HG02938 (cell line): ENCODE data around the gene ZNF524.
A peak's percentile ranks its signal among the peaks of the same experiment; 100 is the strongest.

ENCODE experiments used
- ATAC-seq: cut with Tn5 transposase; IDR thresholded peaks from one replicate; pipeline ENCODE4 v1.9.1; 2021; ENCODE audit warnings: mild to moderate bottlenecking, moderate library complexity; ENCODE audit not compliant: unreplicated experiment

Gene ZNF524

DNA sequence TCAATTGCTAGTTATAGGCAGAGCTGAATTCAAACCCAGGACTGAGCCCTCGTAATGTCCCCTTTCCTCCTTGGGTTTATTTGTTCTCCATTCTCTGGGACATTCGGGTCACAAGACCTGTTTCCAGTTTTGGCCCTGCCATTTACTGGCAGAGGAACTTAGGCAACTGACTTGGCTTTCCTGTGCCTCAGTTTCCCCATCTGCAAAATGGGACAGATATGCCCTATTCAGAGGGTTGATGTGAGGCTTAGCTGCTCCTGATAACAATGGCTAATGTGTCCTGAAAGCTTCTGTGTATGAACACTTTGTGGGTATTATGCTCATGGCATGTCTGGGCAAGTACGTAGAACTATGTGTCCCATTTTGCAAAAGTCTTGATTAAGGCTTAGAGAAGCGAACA lies 996 bp downstream of the ZNF524 start:
- no peak for ATAC-seq

DNA sequence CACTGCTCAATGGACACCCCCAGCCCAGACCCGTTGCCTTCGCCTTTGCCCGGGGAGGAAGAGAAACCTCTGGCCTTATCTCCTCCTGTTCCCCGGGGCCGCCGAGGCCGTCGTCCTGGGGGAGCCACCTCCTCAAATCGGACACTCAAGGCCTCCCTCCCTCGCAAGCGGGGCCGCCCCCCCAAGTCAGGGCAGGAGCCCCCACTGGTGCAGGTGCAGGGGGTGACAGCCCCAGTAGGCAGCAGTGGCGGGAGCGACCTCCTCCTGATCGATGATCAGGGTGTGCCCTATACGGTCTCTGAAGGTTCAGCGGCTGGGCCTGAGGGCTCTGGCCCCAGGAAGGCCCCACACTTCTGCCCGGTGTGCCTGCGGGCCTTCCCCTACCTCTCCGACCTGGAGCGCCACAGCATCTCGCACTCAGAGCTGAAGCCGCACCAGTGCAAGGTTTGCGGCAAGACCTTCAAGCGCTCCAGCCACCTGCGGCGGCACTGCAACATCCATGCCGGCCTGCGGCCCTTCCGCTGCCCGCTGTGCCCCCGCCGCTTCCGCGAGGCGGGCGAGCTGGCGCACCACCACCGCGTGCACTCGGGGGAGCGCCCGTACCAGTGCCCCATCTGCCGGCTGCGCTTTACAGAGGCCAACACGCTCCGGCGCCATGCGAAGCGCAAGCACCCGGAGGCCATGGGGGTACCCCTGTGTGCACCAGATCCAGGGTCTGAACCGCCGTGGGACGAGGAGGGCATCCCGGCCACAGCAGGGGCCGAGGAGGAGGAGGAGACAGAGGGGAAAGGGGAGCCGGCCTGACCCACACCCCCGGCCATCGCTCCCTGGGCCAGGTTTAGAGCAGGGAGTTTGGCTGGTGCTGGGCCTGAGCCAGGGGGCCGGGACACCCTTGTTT lies 2.3 kb downstream of the ZNF524 start:
- ATAC-seq, result no peak

GRCh38 chr19:55603115-55603514 lies 3.0 kb downstream of the ZNF524 start:
- no peak for ATAC-seq

DNA sequence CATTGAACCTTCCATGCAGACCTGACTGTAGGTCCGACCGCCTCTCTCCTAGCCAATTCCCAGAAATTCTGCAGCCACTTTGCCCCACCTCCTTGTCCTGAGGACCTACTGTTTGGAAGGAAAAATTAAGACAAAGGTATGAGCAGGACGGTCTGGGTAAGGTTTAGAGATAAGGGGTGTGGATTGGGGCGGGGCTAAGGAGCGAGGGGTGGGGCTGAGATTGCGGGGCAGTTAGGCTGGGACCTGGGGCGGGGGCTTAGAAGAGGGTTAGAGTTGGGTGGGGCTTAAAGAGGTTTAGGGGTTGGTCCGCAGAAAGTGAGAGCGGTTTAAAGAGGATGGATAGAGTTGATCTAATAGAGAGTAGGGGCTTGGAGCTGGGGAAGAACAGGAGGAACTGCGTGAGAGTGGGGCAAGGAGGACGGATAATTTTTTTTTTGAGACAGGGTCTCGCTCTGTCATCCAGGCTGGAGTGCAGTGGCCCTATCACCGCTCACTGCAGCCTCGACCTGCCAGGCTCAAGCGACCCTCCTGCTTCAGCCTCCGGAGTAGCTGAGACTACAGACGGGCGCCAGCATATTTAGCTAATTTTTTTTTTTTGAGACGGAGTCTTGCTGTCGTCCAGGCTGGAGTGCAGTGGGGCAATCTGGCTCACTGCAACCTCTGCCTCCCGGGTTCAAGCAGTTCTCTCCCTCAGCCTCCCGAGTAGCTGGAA lies 3.6 kb downstream of the ZNF524 start:
- no peak for ATAC-seq

DNA sequence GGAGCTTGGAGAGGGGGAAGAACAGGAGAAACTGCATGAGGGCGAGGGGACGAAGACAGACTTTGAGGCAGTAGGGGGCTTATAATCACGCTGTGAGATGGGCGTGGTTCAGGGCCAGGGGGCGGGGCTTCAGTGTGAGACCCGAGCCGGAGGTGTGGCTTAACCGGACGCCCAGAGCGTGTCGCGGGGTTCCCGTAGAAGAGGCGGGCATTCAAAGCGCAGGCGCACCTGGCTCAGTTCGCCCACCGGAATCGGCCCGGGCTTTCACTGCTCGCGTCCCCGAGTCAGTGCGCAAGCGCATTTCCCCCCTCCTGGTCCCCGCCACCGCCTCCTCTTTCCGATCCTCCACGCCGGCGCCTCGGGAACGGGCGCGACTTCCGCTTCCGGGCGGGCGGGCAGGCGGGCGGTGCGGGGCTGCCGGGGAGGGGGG lies 5.1 kb downstream of the ZNF524 start:
- peak; percentile 68 for ATAC-seq

DNA sequence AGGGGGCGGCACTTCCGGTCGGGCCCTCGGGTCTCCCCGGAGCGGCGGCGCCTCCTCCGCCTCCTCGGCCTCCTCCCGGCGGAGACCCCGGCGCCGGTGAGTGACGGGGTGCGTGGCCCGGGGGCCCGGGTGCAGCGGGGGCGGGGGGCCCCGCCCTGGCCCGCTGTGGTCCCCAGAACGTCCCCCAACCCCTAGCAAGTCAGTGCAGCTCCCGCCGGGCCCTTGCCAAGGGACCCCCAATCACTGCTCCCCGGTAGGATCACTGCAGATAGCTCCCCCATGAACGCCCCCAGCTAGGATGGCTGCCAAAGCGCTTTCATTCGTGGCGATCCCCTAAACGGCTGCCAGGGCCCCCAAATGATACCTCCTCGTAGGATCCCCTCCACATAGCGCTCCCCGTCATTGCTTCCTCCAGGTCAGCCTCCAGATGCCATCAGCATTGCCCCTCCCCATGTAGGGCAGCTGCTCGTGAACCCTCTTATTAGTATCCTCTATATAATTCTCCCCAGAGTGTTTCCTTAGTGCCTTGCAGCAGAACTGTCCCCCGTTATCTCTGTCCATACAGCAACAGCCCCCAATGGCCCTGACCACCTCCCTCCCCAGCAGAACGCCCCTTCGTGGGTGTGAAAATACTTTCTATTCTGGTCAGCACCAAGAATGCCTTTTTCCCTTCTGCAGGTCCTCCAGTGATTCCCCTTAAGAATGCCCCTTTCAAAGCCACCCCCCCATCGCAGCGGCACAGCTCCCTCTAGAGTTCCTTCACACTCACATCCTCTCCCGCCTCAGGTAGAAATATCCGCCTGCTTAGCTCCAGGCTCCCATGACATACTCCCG lies 5.8 kb downstream of the ZNF524 start, which contains the start of gene ZNF865:
TSS of gene ZNF865 (plus strand) at position 11 of the 834 bp plus-strand sequence. CDS start 7,972 bp downstream, outside the sequence.
- no peak for ATAC-seq

DNA sequence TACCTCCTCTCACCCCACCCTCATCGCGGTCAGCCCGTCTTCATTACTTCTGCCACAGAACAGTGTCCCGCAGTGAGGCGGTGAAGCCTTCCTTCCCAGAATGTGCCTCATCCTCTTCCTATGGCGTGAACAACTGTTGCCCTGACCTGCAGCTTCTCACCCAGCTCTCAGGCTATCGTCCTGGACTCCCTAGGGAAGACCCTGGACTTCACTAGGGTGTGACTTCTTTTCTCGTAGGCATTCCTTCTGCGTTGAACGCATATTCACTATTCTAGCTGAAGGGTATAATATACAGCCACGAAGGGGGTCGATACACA lies 6.3 kb downstream of the ZNF524 start:
- no peak for ATAC-seq

DNA sequence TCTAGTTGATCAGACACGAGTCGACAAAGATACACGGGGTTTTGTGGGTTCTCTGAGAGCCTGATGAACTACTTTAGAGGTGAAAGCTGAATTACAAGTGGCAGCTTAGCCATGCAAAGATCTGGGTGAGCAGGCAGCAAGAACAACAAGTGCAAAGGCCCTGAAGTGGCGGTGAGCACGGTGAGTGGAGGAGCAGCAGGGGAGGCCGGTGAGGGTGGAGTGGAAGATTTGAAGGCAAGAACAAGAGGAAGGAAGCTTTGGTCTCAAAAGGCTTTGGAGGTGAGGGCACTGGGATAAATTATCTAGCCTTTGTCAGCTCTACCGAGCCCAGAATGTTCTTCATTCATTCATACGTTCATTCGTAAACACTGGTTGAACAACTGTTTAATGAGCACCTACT lies 6.7 kb downstream of the ZNF524 start:
- ATAC-seq, result no peak

GRCh38 chr19:55609326-55609725 lies 9.2 kb downstream of the ZNF524 start:
- ATAC-seq, result no peak

DNA sequence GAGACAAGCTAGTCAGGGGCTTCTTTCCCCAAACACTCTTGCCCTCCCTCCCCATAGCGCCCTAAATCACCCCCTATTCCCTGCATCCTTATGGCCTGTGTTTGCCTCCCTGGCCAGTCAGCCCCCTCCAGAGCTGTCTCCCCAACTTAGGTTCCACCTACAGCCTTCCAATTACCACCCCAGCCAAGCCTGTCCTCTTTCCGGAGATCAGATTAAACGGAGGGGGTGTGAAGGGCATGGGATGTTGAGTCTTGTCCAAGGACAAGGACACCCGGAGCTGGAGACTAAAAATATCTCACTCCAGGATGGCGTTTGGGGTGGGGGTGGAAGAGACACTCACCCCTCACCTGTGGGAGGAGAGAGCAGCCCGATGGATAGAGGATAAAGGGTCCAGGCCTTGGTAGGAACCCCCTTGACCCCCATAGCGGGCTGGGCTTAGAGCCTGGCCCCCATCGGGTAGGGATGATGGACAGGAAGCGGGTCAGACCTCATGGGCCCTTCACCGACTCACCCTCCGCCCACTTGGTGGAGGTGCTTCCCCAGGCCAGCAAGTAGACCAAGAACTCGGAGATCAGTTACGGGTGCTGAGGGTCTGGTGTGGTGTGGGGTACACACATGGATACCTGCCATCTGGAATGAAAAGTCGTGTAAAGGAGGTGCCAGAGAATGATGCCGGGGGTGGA lies 11.4 kb downstream of the ZNF524 start:
- ATAC-seq, result no peak

DNA sequence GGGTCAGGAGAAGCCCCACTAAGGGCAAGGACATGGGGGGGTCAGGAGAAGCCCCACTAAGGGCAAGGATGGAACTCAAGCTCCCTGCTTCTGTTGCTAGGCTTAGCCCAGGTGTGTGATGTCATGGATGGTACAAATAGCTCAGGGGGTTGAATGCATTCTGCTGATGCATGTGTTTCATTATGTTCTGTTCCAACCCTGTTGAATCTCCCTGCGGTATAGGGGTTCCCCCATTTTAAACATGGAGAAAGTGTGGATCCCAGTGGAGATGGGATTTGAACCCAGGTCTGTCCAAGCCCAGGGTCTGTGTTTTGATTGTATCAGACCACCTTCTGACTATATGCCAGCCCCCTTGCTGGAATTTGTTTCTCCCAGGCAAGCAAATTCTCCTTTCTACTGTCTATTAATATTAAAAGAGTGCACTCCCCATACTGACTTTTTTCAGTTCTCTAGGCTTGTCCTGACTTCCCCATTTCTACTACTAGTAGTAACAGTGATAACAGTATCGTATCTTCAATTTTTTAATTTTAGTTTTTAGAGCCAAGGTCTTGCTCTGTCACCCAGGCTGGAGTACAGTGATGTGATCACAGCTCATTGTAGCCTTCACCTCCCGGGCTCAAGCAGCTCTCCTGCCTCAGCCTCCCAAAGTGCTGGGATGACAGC lies 12.0 kb downstream of the ZNF524 start:
- no peak for ATAC-seq

- ATAC-seq, result no peak
Measured at GRCh38 chr19:55613396-55613795, 13.3 kb downstream of the ZNF524 start.

- ATAC-seq, result no peak
Measured at GRCh38 chr19:55613930-55614710, 14.0 kb downstream of the ZNF524 start.

DNA sequence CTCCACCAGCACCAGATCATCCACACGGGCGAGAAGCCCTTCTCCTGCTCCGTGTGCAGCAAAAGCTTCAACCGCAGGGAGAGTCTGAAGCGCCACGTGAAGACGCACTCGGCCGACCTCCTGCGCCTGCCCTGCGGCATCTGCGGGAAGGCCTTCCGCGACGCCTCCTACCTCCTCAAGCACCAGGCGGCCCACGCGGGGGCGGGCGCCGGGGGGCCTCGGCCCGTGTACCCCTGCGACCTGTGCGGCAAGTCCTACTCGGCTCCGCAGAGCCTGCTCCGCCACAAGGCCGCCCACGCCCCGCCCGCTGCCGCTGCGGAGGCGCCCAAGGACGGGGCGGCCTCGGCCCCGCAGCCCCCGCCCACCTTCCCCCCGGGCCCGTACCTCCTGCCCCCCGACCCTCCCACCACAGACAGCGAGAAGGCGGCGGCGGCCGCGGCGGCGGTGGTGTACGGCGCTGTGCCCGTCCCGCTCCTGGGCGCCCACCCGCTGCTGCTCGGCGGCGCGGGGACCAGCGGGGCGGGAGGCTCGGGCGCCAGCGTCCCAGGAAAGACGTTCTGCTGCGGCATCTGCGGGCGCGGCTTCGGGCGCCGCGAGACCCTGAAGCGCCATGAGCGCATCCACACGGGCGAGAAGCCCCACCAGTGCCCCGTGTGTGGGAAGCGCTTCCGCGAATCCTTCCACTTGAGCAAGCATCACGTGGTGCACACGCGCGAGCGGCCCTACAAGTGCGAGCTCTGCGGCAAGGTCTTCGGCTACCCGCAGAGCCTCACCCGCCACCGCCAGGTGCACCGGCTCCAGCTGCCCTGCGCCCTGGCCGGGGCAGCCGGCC lies 14.8 kb downstream of the ZNF524 start:
- ATAC-seq, result no peak

GRCh38 chr19:55615543-55616394 lies 15.7 kb downstream of the ZNF524 start:
- ATAC-seq, result no peak

GRCh38 chr19:55616395-55616875 lies 16.3 kb downstream of the ZNF524 start:
- ATAC-seq, result no peak

DNA sequence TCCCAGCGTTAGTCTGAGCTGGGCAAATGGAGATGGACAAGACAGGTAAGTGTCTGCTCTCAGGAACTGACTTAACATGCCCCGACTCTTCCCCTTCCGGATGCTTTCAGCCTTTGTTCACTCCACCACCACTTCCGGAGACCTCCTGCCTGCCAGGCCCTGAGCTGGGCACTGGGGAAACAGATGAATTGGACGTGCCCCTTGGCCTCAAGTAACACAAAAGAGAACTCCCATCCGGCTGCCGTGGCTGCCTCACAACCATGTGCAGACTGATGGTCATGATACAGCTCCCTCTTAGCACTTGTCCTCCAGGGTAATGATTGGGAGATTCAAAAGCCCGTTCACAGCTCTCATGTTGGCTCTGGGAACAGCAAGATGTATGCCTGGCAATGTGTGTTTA lies 17.3 kb downstream of the ZNF524 start:
- ATAC-seq, result no peak
